ENCODE results near the gene GLCE.
A peak's percentile ranks its signal among the peaks of the same experiment; 100 is the strongest.
"Not testable (repeated sequence)": the region's sequence is repeated elsewhere in the genome, so short reads cannot be mapped to it uniquely, and the experiment has no call there.

Gene GLCE

GRCh38 chr15:69298697-69299441 is 138.4 kb downstream of the GLCE start, which contains the start of gene PAQR5:
Gene PAQR5, plus strand, starts transcription at chr15:69298912. Its CDS starts 61,169 bp downstream, at chr15:69360081.
- DNase-seq, result peak; percentile 70

GRCh38 chr15:69299451-69299886 is 139.0 kb downstream of the GLCE start:
- DNase-seq, result peak; percentile 36

GRCh38 chr15:69299943-69300588 is 139.6 kb downstream of the GLCE start:
- peak; percentile 38 for DNase-seq

- not testable (repeated sequence) for DNase-seq
Measured at GRCh38 chr15:69301101-69301500, 140.7 kb downstream of the GLCE start.

GRCh38 chr15:69302087-69302486 is 141.7 kb downstream of the GLCE start:
- DNase-seq, result not testable (repeated sequence)

GRCh38 chr15:69302929-69303328 is 142.5 kb downstream of the GLCE start:
- DNase-seq, result no peak

- no peak for DNase-seq
Measured at GRCh38 chr15:69303337-69304181, 143.1 kb downstream of the GLCE start.

- no peak for DNase-seq
Measured at GRCh38 chr15:69304182-69304545, 143.7 kb downstream of the GLCE start.

GRCh38 chr15:69305204-69305931 is 144.9 kb downstream of the GLCE start:
- DNase-seq, result peak; percentile 36

- DNase-seq, result no peak
Measured at GRCh38 chr15:69305933-69306568, 145.6 kb downstream of the GLCE start.

GRCh38 chr15:69307939-69308338 is 147.5 kb downstream of the GLCE start:
- DNase-seq, result no peak

GRCh38 chr15:69308949-69309348 is 148.5 kb downstream of the GLCE start:
- no peak for DNase-seq

- DNase-seq, result no peak
Measured at GRCh38 chr15:69311319-69311721, 150.9 kb downstream of the GLCE start.

- DNase-seq, result no peak
Measured at GRCh38 chr15:69313432-69314000, 153.1 kb downstream of the GLCE start.

- DNase-seq, result no peak
Measured at GRCh38 chr15:69314131-69314530, 153.7 kb downstream of the GLCE start.

- DNase-seq, result no peak
Measured at GRCh38 chr15:69314736-69315135, 154.3 kb downstream of the GLCE start.

- DNase-seq, result no peak
Measured at GRCh38 chr15:69315402-69316110, 155.1 kb downstream of the GLCE start.

GRCh38 chr15:69316291-69316690 is 155.9 kb downstream of the GLCE start:
- no peak for DNase-seq

GRCh38 chr15:69317392-69317841 is 157.0 kb downstream of the GLCE start:
- peak; percentile 41 for DNase-seq

- no peak for DNase-seq
Measured at GRCh38 chr15:69318033-69318432, 157.6 kb downstream of the GLCE start.

All from right kidney (tissue), 1 donor.